ENCODE results near the gene IMPG2. TPM values are rescaled to one million over a fixed set of nuclear protein-coding genes. Genes with fewer than 3 reads are reported as not detected.
A peak's percentile ranks its signal among the peaks of the same experiment; 100 is the strongest.

The IMPG2 gene
- total RNA-seq, 1 donor from 2014 or later = 0.59 TPM

GRCh38 chr3:101240719-101241399, 79.5 kb downstream of the IMPG2 start:
- DNase-seq = no peak

GRCh38 chr3:101235048-101235447, 85.3 kb downstream of the IMPG2 start:
- DNase-seq = no peak

- no peak for DNase-seq
Measured at GRCh38 chr3:101230618-101231017, 89.8 kb downstream of the IMPG2 start.

GRCh38 chr3:101229681-101230080, 90.7 kb downstream of the IMPG2 start:
- DNase-seq = no peak

GRCh38 chr3:101228441-101228840, 91.9 kb downstream of the IMPG2 start:
- no peak for DNase-seq

GRCh38 chr3:101224739-101225138, 95.6 kb downstream of the IMPG2 start:
- no peak for DNase-seq

- DNase-seq = no peak
Measured at GRCh38 chr3:101223016-101223415, 97.4 kb downstream of the IMPG2 start.

- no peak for DNase-seq
Measured at GRCh38 chr3:101219842-101220560, 100.4 kb downstream of the IMPG2 start.

- no peak for DNase-seq
Measured at GRCh38 chr3:101217472-101218245, 102.7 kb downstream of the IMPG2 start.

- DNase-seq = no peak
Measured at GRCh38 chr3:101216710-101217465, 103.5 kb downstream of the IMPG2 start.

- no peak for DNase-seq
Measured at GRCh38 chr3:101212730-101213129, 107.6 kb downstream of the IMPG2 start.

- peak; percentile 20 for DNase-seq
Measured at GRCh38 chr3:101204246-101204645, 116.1 kb downstream of the IMPG2 start.

- no peak for DNase-seq
Measured at GRCh38 chr3:101203411-101203810, 117.0 kb downstream of the IMPG2 start.

- DNase-seq = no peak
Measured at GRCh38 chr3:101202640-101203039, 117.7 kb downstream of the IMPG2 start.

GRCh38 chr3:101200461-101200860, 119.9 kb downstream of the IMPG2 start:
- DNase-seq = no peak

GRCh38 chr3:101195951-101196713, 124.2 kb downstream of the IMPG2 start:
- DNase-seq = peak; percentile 72

- DNase-seq = no peak
Measured at GRCh38 chr3:101194392-101194791, 126.0 kb downstream of the IMPG2 start.

GRCh38 chr3:101193957-101194356, 126.4 kb downstream of the IMPG2 start:
- DNase-seq = peak; percentile 51

- no peak for DNase-seq
Measured at GRCh38 chr3:101189796-101190195, 130.6 kb downstream of the IMPG2 start.

- no peak for DNase-seq
Measured at GRCh38 chr3:101189176-101189575, 131.2 kb downstream of the IMPG2 start.

GRCh38 chr3:101185341-101185740, 135.0 kb downstream of the IMPG2 start:
- no peak for DNase-seq

GRCh38 chr3:101184111-101184510, 136.3 kb downstream of the IMPG2 start:
- DNase-seq = no peak
